HTERT RPE-1 (cell line): Measurements from ENCODE around the gene SYT1.
"Not testable (repeated sequence)": the region's sequence is repeated elsewhere in the genome, so short reads cannot be mapped to it uniquely, and the experiment has no call there.

Experiments
- in situ Hi-C: fragments of 300-500 bp; cut with MboI; formaldehyde crosslinking; loops from 4 replicates; pipeline ENCODE4 v1.14.3; 2020; ENCODE audit warnings: low sequenced_read_pairs

SYT1 gene

GRCh38 chr12:78966926-78967325 is 102.4 kb downstream of the SYT1 start:
- in situ Hi-C loops = no loop called here

GRCh38 chr12:78968226-78968625 is 103.7 kb downstream of the SYT1 start:
- in situ Hi-C loops = no loop called here

GRCh38 chr12:78970041-78970440 is 105.5 kb downstream of the SYT1 start:
- in situ Hi-C loops = no loop called here

- in situ Hi-C loops = no loop called here
Observed at GRCh38 chr12:78977304-78977867, 112.8 kb downstream of the SYT1 start.

GRCh38 chr12:78994168-78994791 is 129.7 kb downstream of the SYT1 start:
- in situ Hi-C loops = no loop called here

GRCh38 chr12:79000501-79000900 is 135.9 kb downstream of the SYT1 start:
- in situ Hi-C loops = no loop called here

GRCh38 chr12:79001404-79001803 is 136.8 kb downstream of the SYT1 start:
- in situ Hi-C loops = no loop called here

GRCh38 chr12:79006306-79006705 is 141.7 kb downstream of the SYT1 start:
- in situ Hi-C loops = no loop called here

- in situ Hi-C loops = no loop called here
Observed at GRCh38 chr12:79008591-79008990, 144.0 kb downstream of the SYT1 start.

- in situ Hi-C loops = no loop called here
Observed at GRCh38 chr12:79012636-79013035, 148.1 kb downstream of the SYT1 start.

- in situ Hi-C loops = no loop called here
Observed at GRCh38 chr12:79016181-79016580, 151.6 kb downstream of the SYT1 start.

- in situ Hi-C loops = no loop called here
Observed at GRCh38 chr12:79019672-79020071, 155.1 kb downstream of the SYT1 start.

- in situ Hi-C loops = no loop called here
Observed at GRCh38 chr12:79020106-79020505, 155.5 kb downstream of the SYT1 start.

- in situ Hi-C loops = no loop called here
Observed at GRCh38 chr12:79021021-79021420, 156.4 kb downstream of the SYT1 start.

- in situ Hi-C loops = no loop called here
Observed at GRCh38 chr12:79023261-79023660, 158.7 kb downstream of the SYT1 start.

GRCh38 chr12:79023784-79024183 is 159.2 kb downstream of the SYT1 start:
- in situ Hi-C loops = no loop called here

GRCh38 chr12:79033788-79034187 is 169.2 kb downstream of the SYT1 start:
- in situ Hi-C loops = no loop called here

- in situ Hi-C loops = not testable (repeated sequence)
Observed at GRCh38 chr12:79044748-79045147, 180.2 kb downstream of the SYT1 start.

- in situ Hi-C loops = not testable (repeated sequence)
Observed at GRCh38 chr12:79045149-79045703, 180.7 kb downstream of the SYT1 start.

GRCh38 chr12:79046021-79046420 is 181.4 kb downstream of the SYT1 start:
- in situ Hi-C loops = no loop called here

- in situ Hi-C loops = no loop called here
Observed at GRCh38 chr12:79048962-79049361, 184.4 kb downstream of the SYT1 start.

GRCh38 chr12:79053394-79053793 is 188.8 kb downstream of the SYT1 start:
- in situ Hi-C loops = no loop called here
